Measurements from ENCODE around the gene COG8. TPM values are rescaled to one million over a fixed set of nuclear protein-coding genes. Genes with fewer than 3 reads are reported as not detected.

The COG8 gene
- total and polyA plus RNA-seq, 9 of the 15 experiments (the other 6 are each of a cell fraction or from before 2014, with no cell fraction given) = 3.7 to 42.6 (median 30.1) TPM

DNA sequence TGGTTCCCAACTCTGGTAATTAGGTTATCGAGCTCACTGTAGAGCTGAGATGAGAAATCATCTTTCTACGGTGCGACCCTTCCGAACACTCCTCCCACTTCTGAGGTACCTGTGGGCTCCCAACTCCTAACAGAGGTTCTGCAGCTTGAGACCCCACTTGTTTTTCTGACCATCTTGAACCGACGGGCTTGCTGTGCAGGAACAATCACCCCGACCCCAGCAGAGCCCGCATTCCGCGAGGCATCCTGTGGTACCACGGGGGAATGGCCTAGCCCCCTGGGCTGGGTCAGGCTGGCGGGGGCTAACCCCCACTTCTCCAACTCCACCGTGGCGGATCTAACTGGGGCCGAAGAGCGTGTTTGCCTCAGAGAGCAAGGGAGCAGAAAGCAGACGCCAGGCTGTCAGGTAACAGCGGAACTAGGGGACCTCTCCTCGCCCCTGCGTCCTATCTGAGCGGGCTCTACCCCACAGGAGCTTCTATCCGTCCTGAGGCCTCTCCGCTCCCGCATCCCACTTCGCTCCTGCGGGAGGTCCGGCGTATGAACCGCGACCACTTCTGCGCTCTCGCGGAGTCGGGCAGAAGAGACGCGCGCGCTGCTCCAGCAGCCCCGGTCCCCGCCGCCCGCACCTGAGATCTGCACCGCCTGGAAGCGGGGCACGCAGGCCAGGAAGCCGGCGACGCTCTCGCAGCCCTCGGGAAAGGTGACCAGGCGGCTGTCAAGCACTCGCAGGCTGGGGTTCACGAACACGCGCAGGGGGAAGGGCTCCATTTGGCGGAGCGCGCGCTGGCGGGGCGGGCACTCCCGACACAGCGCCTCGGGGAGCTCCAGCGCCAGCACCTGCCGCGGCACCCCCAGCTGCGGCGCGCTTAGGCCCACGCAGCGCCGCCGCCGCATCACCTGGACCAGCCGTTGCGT, 9.7 kb downstream of the COG8 start:
- Histone ChIP-seq H3K4me3 (peak overlapping the region; percentile 88), H3K9me1 (ENCODE audit: control insufficient read depth, insufficient read depth, low read length) (no peaks in the 10 kb centered on the region), H3K4me2 (ENCODE audit: insufficient read depth, low read length) (peak overlapping the region; percentile 89), H3K36me3 (ENCODE audit: control insufficient read depth, insufficient read depth, low read length) (peaks cover 78% of the 10 kb centered on the region), H3K9ac (ENCODE audit: insufficient read depth in 1 of 2, low read depth in 2 of 2, low read length in 2 of 2) (peak overlapping the region; percentile 85 to 97), H2AFZ (ENCODE audit: low read depth, low read length) (peak overlapping the region; percentile 81), H3K9me3 (replicated peaks; ENCODE audit: control insufficient read depth, insufficient read depth, low read depth, low read length) (no peaks in the 10 kb centered on the region), H3K4me1 (replicated peaks in 1 of 2; ENCODE audit: control insufficient read depth in 2 of 2, insufficient read depth in 2 of 2, low read length in 2 of 2) (peaks cover 21 to 58% of the 10 kb centered on the region in 2 experiments; a peak in 4 of 5 replicates), H3K27ac (ENCODE audit: extremely low read depth, low read depth, low read length) (peak overlapping the region; percentile 95), H3K27me3 (ENCODE audit: control insufficient read depth in 2 of 2, insufficient read depth in 2 of 2, low read length in 2 of 2) (no peaks in the 10 kb centered on the region), H4K20me1 (replicated peaks; ENCODE audit: control insufficient read depth, insufficient read depth, low read length) (peaks cover 30% of the 10 kb centered on the region), H3K79me2 (ENCODE audit: control insufficient read depth, insufficient read depth, low read length) (peaks cover 69% of the 10 kb centered on the region)
- in situ Hi-C loops (cut with MboI) (no loop called here), intact Hi-C loops (cut with micrococcal nuclease) (no loop called here)
- CTCF ChIA-PET (ENCODE audit: low intra/inter-chr PET ratio) = interaction anchor here (1.1 kb wide), 1 partner anchor 10 kb away, joined by 8 read pairs; the partner anchor contains the start of genes COG8 and NIP7
- DNase-seq (ENCODE audit: extremely low read depth in 1 of 4, low spot score in 3 of 4) (peak in 2 of 4 experiments; percentile 46 to 51), ATAC-seq (peak; percentile 59), FAIRE-seq (no peak)
- WGBS (ENCODE audit: insufficient coverage, low coverage, missing lambda C conversion rate) = 2% methylated on average over 68 of the region's 77 CpGs
- BruUV-seq (replicated peaks) = no TSS peak
- POLR2A ChIA-PET = interaction anchor here (0.6 to 5.1 kb wide), 13 partner anchors 9 to 809 kb away, joined by 3 to 51 read pairs (median 3); partner anchors contain the start of genes COG8, NIP7 and TERF2
- TF ChIP-seq TFAP4 (CRISPR knock-in tag; IDR thresholded peaks at IDR 0.05; ENCODE audit: borderline replicate concordance) (peak; percentile 18; the same call in 1 of the 2 replicates), RBM17 (IDR thresholded peaks at IDR 0.05; ENCODE audit: borderline replicate concordance, low read depth, low read length) (no peak), PBX2 (CRISPR knock-in tag; IDR thresholded peaks at IDR 0.05; ENCODE audit: low read depth) (no peak), PBX2 (tag; conservative IDR thresholded peaks at IDR 0.05; ENCODE audit: low read depth) (no peak), NR2C2 (CRISPR knock-in tag; IDR thresholded peaks at IDR 0.05) (0 out of 2 replicates have a peak, but pooled peaks have one; percentile 16), NR2C2 (tag; IDR thresholded peaks at IDR 0.05) (no peak), ZNF76 (CRISPR knock-in tag; IDR thresholded peaks at IDR 0.05; ENCODE audit: borderline replicate concordance) (no peak), USF1 (CRISPR knock-in tag; IDR thresholded peaks at IDR 0.05) (0 out of 2 replicates have a peak, but pooled peaks have one; percentile 20)
- TF ChIP-seq, protein P1, sequence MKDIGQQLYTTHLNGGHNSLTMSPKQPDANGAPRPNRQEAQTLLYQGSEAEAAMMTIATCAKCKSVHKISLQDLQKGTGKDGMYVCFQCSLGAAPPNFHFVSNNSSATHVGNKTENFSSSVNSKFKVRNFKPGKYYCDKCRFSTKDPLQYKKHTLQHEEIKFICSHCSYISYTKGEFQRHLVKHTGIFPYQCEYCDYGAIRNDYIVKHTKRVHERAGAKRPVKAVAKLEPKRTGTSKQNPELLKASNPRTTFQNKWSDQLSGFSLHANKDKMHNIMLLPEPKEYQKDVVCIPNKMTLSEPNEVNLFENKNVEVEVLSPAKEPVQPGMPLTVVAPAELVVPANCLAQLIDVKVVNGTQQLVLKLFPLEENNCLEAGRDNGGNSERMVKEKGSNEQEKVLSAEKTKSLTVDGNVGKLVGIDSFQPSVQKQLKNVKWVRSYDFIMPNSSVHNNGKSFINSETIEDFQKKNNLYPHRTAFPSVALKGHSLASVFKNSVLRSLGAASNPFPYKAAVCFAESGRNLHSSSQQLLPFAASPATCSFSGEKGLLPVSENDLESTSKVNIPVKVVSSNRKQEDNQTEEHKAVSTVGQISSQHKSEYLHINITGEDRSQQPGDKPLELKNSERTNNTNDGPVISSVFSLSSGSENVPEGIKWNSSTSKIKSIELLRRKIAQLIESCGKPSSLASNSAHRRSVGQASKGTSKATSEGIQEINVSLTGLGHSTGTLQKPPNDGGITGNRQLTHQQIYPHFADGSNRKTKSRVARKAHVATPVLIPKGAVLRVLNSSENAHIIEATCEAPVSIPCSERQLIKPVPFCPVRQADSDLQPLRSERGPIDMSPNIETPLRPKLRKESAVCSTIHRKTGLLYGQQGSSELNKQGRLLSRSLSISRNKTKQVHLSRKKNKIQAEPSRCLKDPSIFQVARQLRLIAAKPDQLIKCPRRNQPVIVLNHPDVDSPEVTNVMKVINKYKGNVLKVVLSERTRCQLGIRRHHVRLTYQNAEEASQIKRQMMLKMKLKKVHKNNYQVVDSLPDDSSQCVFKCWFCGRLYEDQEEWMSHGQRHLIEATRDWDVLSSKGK (CRISPR knock-in tag; IDR thresholded peaks at IDR 0.05) = no peak
- TF ChIP-seq, protein P2, sequence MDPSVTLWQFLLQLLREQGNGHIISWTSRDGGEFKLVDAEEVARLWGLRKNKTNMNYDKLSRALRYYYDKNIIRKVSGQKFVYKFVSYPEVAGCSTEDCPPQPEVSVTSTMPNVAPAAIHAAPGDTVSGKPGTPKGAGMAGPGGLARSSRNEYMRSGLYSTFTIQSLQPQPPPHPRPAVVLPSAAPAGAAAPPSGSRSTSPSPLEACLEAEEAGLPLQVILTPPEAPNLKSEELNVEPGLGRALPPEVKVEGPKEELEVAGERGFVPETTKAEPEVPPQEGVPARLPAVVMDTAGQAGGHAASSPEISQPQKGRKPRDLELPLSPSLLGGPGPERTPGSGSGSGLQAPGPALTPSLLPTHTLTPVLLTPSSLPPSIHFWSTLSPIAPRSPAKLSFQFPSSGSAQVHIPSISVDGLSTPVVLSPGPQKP (CRISPR knock-in tag; IDR thresholded peaks at IDR 0.05) = no peak

Measured in K562 (cell line).